Aorta (tissue), 5 donors: ENCODE results near the gene SEC61A1. TPM values are rescaled to one million over a fixed set of nuclear protein-coding genes. Genes with fewer than 3 reads are reported as not detected.

ENCODE experiments used
- ATAC-seq: fragments of 200-7000 bp; cut with Tn5 transposase; one replicate; pipeline ENCODE4 v1.9.1; 2022; ENCODE audit warnings: moderate library complexity; ENCODE audit not compliant: low FRiP score
- DNase-seq, 2 donors: peaks; one replicate each; pipeline ENCODE4 v3.0.0-alpha.2; 2020
- H3K27ac ChIP-seq, 2 donors: one replicate each; pipeline ENCODE4 v1.5.1; 2013; ENCODE audit warnings: low read length in 2 of 2, mild to moderate bottlenecking in 2 of 2, moderate library complexity in 2 of 2, control low read depth in 1 of 2, inconsistent platforms in 1 of 2, low read depth in 1 of 2
- H3K27me3 ChIP-seq, 2 donors: one replicate each; pipeline ENCODE4 v1.6.1; 2013; ENCODE audit warnings: control low read depth in 1 of 2, low read length in 1 of 2, mild to moderate bottlenecking in 1 of 2, moderate library complexity in 1 of 2; ENCODE audit not compliant: insufficient read depth in 2 of 2, control insufficient read depth in 1 of 2
- H3K36me3 ChIP-seq, 2 donors: one replicate each; pipeline ENCODE4 v1.6.1; 2013; ENCODE audit warnings: control low read depth in 1 of 2, low read length in 1 of 2, mild to moderate bottlenecking in 1 of 2; ENCODE audit not compliant: insufficient read depth in 2 of 2, control insufficient read depth in 1 of 2
- H3K4me1 ChIP-seq, 2 donors: one replicate each; pipeline ENCODE4 v1.6.1; 2013; ENCODE audit warnings: low read length in 2 of 2, control low read depth in 1 of 2, mild to moderate bottlenecking in 1 of 2, moderate library complexity in 1 of 2; ENCODE audit not compliant: insufficient read depth in 2 of 2, control insufficient read depth in 1 of 2
- H3K4me3 ChIP-seq, 2 donors: one replicate each; pipeline ENCODE4 v1.5.1; 2013; ENCODE audit warnings: low read length in 2 of 2, control low read depth in 1 of 2, mild to moderate bottlenecking in 1 of 2
- H3K9me3 ChIP-seq: one replicate; pipeline ENCODE4 v1.6.1; 2013; ENCODE audit warnings: mild to moderate bottlenecking, low read length; ENCODE audit not compliant: control insufficient read depth
- WGBS, 2 donors: extraction: QIAGEN DNeasy Blood & Tissue Kit; methylation state at CpG; one replicate each; pipeline ENCODE4 v1.1.7; 2013; 5-methylcytosine and 5-hydroxymethylcytosine counted together
- intact Hi-C, 2 donors: fragments of 100-400 bp; cut with DNase I; formaldehyde crosslinking; loops; one replicate each; pipeline versions ENCODE4 v1.14.2 to v1.15.0; 2022
- polyA plus RNA-seq, 2 donors: library from polyadenylated mRNA; stranded (reverse); fragments of 200-250 nt; gene quantifications; one replicate each; pipeline ENCODE4 v1.2.3, GENCODE V29; 2013
- total RNA-seq, 2 donors: library from RNA; stranded (reverse); fragmentation: NEBNext Ultra II Directional; extraction: Animal tissue kit (Norgen Biotek cat#: 25700); gene quantifications; one replicate each; pipeline ENCODE4 v1.2.1, GENCODE V29; 2021
- donor health status: healthy with polysubstance abuse.
- donor health status: Bipolar disorder and iron deficiency.
- donor health status: DM: no; HTN: no; CAD: no.
- donor health status: DM: no; HTN: no; CAD: no.
- donor health status: DM: yes; HTN: yes; CAD: no.

Gene SEC61A1
- total and polyA plus RNA-seq, 4 donors = 33.6 to 172 (median 142) TPM

- Histone ChIP-seq H3K9me3 (no peaks in the 10 kb centered on the region), H3K27ac (no peak overlapping the region), H3K27me3 (no peaks in the 10 kb centered on the region), H3K4me1 (no peaks in the 10 kb centered on the region), H3K4me3 (no peak overlapping the region), H3K36me3 (peaks cover 0 to 4% of the 10 kb centered on the region in 2 donors)
- 93 to 94% methylated on average over 5 of the region's 5 CpGs for WGBS, 2 donors
- ATAC-seq (no peak), DNase-seq (no peak)
- intact Hi-C loops = no loop called here
These were observed 51.0 kb downstream of the SEC61A1 start for GRCh38 chr3:128103136-128103676.

GRCh38 chr3:128107834-128108233, 55.6 kb downstream of the SEC61A1 start:
- no peak for ATAC-seq
- H3K4me1 ChIP-seq = no peaks in the 10 kb centered on the region
- H3K36me3 ChIP-seq = no peaks in the 10 kb centered on the region
- WGBS, 2 donors = 86 to 90% methylated on average over 8 of the region's 8 CpGs
- H3K27ac ChIP-seq = no peak overlapping the region
- DNase-seq = no peak
- no peak overlapping the region for H3K4me3 ChIP-seq
- H3K9me3 ChIP-seq = no peaks in the 10 kb centered on the region
- intact Hi-C loops = loop anchor here in 1 of 2 donors (2.0 kb wide), 1 partner anchor 25 kb away; no protein-coding TSS in a partner anchor
- no peaks in the 10 kb centered on the region for H3K27me3 ChIP-seq

GRCh38 chr3:128111147-128111546, 58.9 kb downstream of the SEC61A1 start:
- peaks cover 0 to 2% of the 10 kb centered on the region in 2 donors for H3K36me3 ChIP-seq
- no peaks in the 10 kb centered on the region for H3K4me1 ChIP-seq
- H3K4me3 ChIP-seq = no peak overlapping the region
- DNase-seq (no peak), ATAC-seq (no peak)
- H3K27ac ChIP-seq = no peak overlapping the region
- 87 to 92% methylated on average over 5 of the region's 5 CpGs for WGBS, 2 donors
- intact Hi-C loops = no loop called here
- H3K27me3 ChIP-seq = no peaks in the 10 kb centered on the region
- no peaks in the 10 kb centered on the region for H3K9me3 ChIP-seq

- peak overlapping the region in 1 of 2 donors; percentile 32 for H3K27ac ChIP-seq
- DNase-seq (peak in 1 of 2 donors; percentile 58), ATAC-seq (no peak)
- H3K27me3 ChIP-seq = no peaks in the 10 kb centered on the region
- no peaks in the 10 kb centered on the region for H3K4me1 ChIP-seq
- intact Hi-C loops = no loop called here
- H3K9me3 ChIP-seq = no peaks in the 10 kb centered on the region
- no peak overlapping the region for H3K4me3 ChIP-seq
- H3K36me3 ChIP-seq = peaks cover 0 to 2% of the 10 kb centered on the region in 2 donors
- 37 to 47% methylated on average over 7 of the region's 7 CpGs for WGBS, 2 donors
These were observed 60.2 kb downstream of the SEC61A1 start for GRCh38 chr3:128112357-128112968.

- Histone ChIP-seq H3K4me3 (no peak overlapping the region), H3K27ac (no peak overlapping the region), H3K27me3 (no peaks in the 10 kb centered on the region), H3K4me1 (no peaks in the 10 kb centered on the region), H3K36me3 (peaks cover 0 to 2% of the 10 kb centered on the region in 2 donors), H3K9me3 (no peaks in the 10 kb centered on the region)
- ATAC-seq (no peak), DNase-seq (no peak)
- 93% methylated on average over 9 of the region's 9 CpGs for WGBS, 2 donors
- intact Hi-C loops = no loop called here
These were observed 61.9 kb downstream of the SEC61A1 start for GRCh38 chr3:128113817-128114794.

Other genes with a start within 250 kb of the SEC61A1 start
- 10 to 100 TPM; 72.6 to 85.3 TPM for gene MGLL, start 229.9 kb upstream of the SEC61A1 start, total RNA-seq
- 10 to 100 TPM; 18.3 to 28.7 TPM for gene MGLL, start 229.9 kb upstream of the SEC61A1 start, polyA plus RNA-seq
- gene KBTBD12, start 137.2 kb upstream of the SEC61A1 start, total RNA-seq = 1 to 10 TPM; 4.5 to 7.6 TPM
- gene KBTBD12, start 137.2 kb upstream of the SEC61A1 start, polyA plus RNA-seq = 1 to 10 TPM in 1 of 2 donors, under 1 TPM in 1; 0.28 to 4.1 TPM
- gene RUVBL1, start 71.4 kb downstream of the SEC61A1 start, total RNA-seq = 10 to 100 TPM; 15.4 to 17.5 TPM
- gene RUVBL1, start 71.4 kb downstream of the SEC61A1 start, polyA plus RNA-seq = 10 to 100 TPM; 12.3 to 18.5 TPM
- gene EEFSEC, start 101.0 kb downstream of the SEC61A1 start, total RNA-seq = 10 to 100 TPM in 1 of 2 donors, 1 to 10 TPM in 1; 9.8 to 13.5 TPM
- 10 to 100 TPM in 1 of 2 donors, 1 to 10 TPM in 1; 3.5 to 18.8 TPM for gene EEFSEC, start 101.0 kb downstream of the SEC61A1 start, polyA plus RNA-seq